Colonic mucosa (tissue), 4 donors: ENCODE measurements around the gene PTCH1. TPM values are rescaled to one million over a fixed set of nuclear protein-coding genes. Genes with fewer than 3 reads are reported as not detected.

ENCODE experiments used
- DNase-seq: peaks from one replicate; pipeline ENCODE4 v3.0.0-alpha.2; 2020
- H3K27ac ChIP-seq: fragments of 200-600 bp; one replicate; pipeline ENCODE4 v1.8.0; 2021
- H3K27me3 ChIP-seq: fragments of 200-600 bp; one replicate; pipeline ENCODE4 v1.8.0; 2021
- H3K36me3 ChIP-seq: fragments of 200-600 bp; one replicate; pipeline ENCODE4 v1.8.0; 2021
- H3K4me1 ChIP-seq: fragments of 200-600 bp; one replicate; pipeline ENCODE4 v1.8.0; 2021; ENCODE audit warnings: mild to moderate bottlenecking
- H3K4me3 ChIP-seq: fragments of 200-600 bp; one replicate; pipeline ENCODE4 v1.8.0; 2021
- H3K9ac ChIP-seq, 2 donors: one replicate each; pipeline ENCODE4 v1.7.0; 2013; ENCODE audit warnings: control low read depth in 2 of 2, low read depth in 2 of 2, low read length in 2 of 2
- H3K9me3 ChIP-seq: fragments of 200-600 bp; one replicate; pipeline ENCODE4 v1.8.0; 2021
- CTCF ChIP-seq: fragments of 200-600 bp; IDR thresholded peaks from one replicate; pipeline ENCODE4 v1.8.0; 2022; ENCODE audit warnings: antibody characterized with exemption, mild to moderate bottlenecking
- intact Hi-C: fragments of 100-400 bp; cut with DNase I; formaldehyde crosslinking; loops from one replicate; pipeline ENCODE4 v1.14.1; 2022
- total RNA-seq, 2 donors: library from RNA; stranded (reverse); fragmentation: NEBNext Ultra II Directional in 1 of 2; extraction: Animal tissue kit (Norgen Biotek cat#: 25700) in 1 of 2; gene quantifications; one replicate each; pipeline ENCODE4 v1.2.1, GENCODE V29; 2021
- donor health status: healthy.
- donor health status: DM: no; HTN: no; CAD: no.
- donor health status: DM: no; HTN: no; CAD: no.

Gene PTCH1
- total RNA-seq, 2 donors from 2014 or later: 18.7 to 24.6 TPM

GRCh38 chr9:95437559-95437958 lies 79.2 kb downstream of the PTCH1 start:
- Histone ChIP-seq H3K4me3 (no peak overlapping the region), H3K9me3 (no peaks in the 10 kb centered on the region), H3K36me3 (no peaks in the 10 kb centered on the region), H3K4me1 (no peaks in the 10 kb centered on the region), H3K27ac (no peak overlapping the region), H3K27me3 (no peaks in the 10 kb centered on the region), H3K9ac (no peak overlapping the region)
- no peak for TF ChIP-seq CTCF
- intact Hi-C loops: no loop called here
- no peak for DNase-seq

GRCh38 chr9:95436416-95436815 lies 80.4 kb downstream of the PTCH1 start:
- DNase-seq: no peak
- no peak overlapping the region for H3K9ac ChIP-seq
- H3K27me3 ChIP-seq: no peaks in the 10 kb centered on the region
- H3K27ac ChIP-seq: no peak overlapping the region
- intact Hi-C loops: no loop called here
- no peaks in the 10 kb centered on the region for H3K9me3 ChIP-seq
- no peak for TF ChIP-seq CTCF
- no peaks in the 10 kb centered on the region for H3K36me3 ChIP-seq
- no peak overlapping the region for H3K4me3 ChIP-seq
- no peaks in the 10 kb centered on the region for H3K4me1 ChIP-seq

- TF ChIP-seq CTCF: no peak
- H3K27ac ChIP-seq: no peak overlapping the region
- no peaks in the 10 kb centered on the region for H3K27me3 ChIP-seq
- intact Hi-C loops: no loop called here
- H3K9me3 ChIP-seq: no peaks in the 10 kb centered on the region
- no peaks in the 10 kb centered on the region for H3K36me3 ChIP-seq
- H3K4me1 ChIP-seq: no peaks in the 10 kb centered on the region
- no peak overlapping the region for H3K9ac ChIP-seq
- H3K4me3 ChIP-seq: no peak overlapping the region
- no peak for DNase-seq
Measured at GRCh38 chr9:95435074-95435728, 81.6 kb downstream of the PTCH1 start.

- Histone ChIP-seq H3K4me3 (no peak overlapping the region), H3K27me3 (no peaks in the 10 kb centered on the region), H3K36me3 (no peaks in the 10 kb centered on the region), H3K9me3 (no peaks in the 10 kb centered on the region), H3K4me1 (no peaks in the 10 kb centered on the region), H3K9ac (no peak overlapping the region), H3K27ac (no peak overlapping the region)
- intact Hi-C loops: no loop called here
- DNase-seq: no peak
- no peak for TF ChIP-seq CTCF
Measured at GRCh38 chr9:95434116-95435073, 82.4 kb downstream of the PTCH1 start.

- Histone ChIP-seq H3K27ac (no peak overlapping the region), H3K4me1 (no peaks in the 10 kb centered on the region), H3K4me3 (no peak overlapping the region), H3K36me3 (no peaks in the 10 kb centered on the region), H3K9ac (no peak overlapping the region), H3K9me3 (no peaks in the 10 kb centered on the region), H3K27me3 (no peaks in the 10 kb centered on the region)
- intact Hi-C loops: no loop called here
- no peak for DNase-seq
- TF ChIP-seq CTCF: no peak
Measured at GRCh38 chr9:95433096-95433819, 83.5 kb downstream of the PTCH1 start.
